CD4-positive, alpha-beta T cell (primary cell): ENCODE measurements around the gene CHCHD4. TPM values are rescaled to one million over a fixed set of nuclear protein-coding genes. Genes with fewer than 3 reads are reported as not detected.

Experiments used
- ATAC-seq: fragments of 200-7000 bp; cut with Tn5 transposase; one replicate; pipeline ENCODE4 v1.10.0; 2022; ENCODE audit warnings: mild to moderate bottlenecking; ENCODE audit not compliant: poor library complexity
- CTCF ChIA-PET: fragments of 350-600 bp; sonication (Branson Sonifier 250); formaldehyde crosslinking; loops from one replicate; lab custom pipeline; 2021; ENCODE audit warnings: antibody characterized with exemption, inconsistent platforms; lab: Charles Lee
- POLR2A ChIA-PET: fragments of 350-600 bp; sonication (Branson Sonifier 250); formaldehyde crosslinking; loops from one replicate; lab custom pipeline; 2021; ENCODE audit warnings: antibody characterized with exemption, inconsistent platforms; lab: Charles Lee
- DNase-seq, 14 experiments: peaks; one replicate each; pipeline ENCODE4 v3.0.0-alpha.2; 2013 to 2020; ENCODE audit warnings: mixed read lengths in 2 of 14
- H3K27ac ChIP-seq, 2 donors: one replicate each; pipeline versions ENCODE4 v1.5.1 to v1.7.0; 2013; ENCODE audit warnings: low read length in 2 of 2, low read depth in 1 of 2, mild to moderate bottlenecking in 1 of 2
- H3K27me3 ChIP-seq, 2 experiments: 1 replicate in 1 of 2; 2 replicates in 1 of 2; pipeline versions ENCODE4 v1.6.1 to v1.7.0; 2013; ENCODE audit warnings: low read length in 2 of 2, control low read depth in 1 of 2, mild to moderate bottlenecking in 1 of 2, moderate library complexity in 1 of 2; ENCODE audit not compliant: insufficient read depth in 2 of 2, control insufficient read depth in 1 of 2
- H3K36me3 ChIP-seq: one replicate; pipeline ENCODE4 v1.6.1; 2013; ENCODE audit warnings: low read length, control low read depth; ENCODE audit not compliant: insufficient read depth
- H3K4me1 ChIP-seq: one replicate; pipeline ENCODE4 v1.6.1; 2013; ENCODE audit warnings: low read length, control low read depth; ENCODE audit not compliant: insufficient read depth
- H3K4me3 ChIP-seq: one replicate; pipeline ENCODE4 v1.5.1; 2013; ENCODE audit warnings: mild to moderate bottlenecking, low read length, moderate library complexity
- H3K9me3 ChIP-seq, 2 experiments: 1 replicate in 1 of 2; 2 replicates in 1 of 2; pipeline versions ENCODE4 v1.6.1 to v1.7.0; 2013; ENCODE audit warnings: low read length in 2 of 2, mild to moderate bottlenecking in 2 of 2, control low read depth in 1 of 2, moderate library complexity in 1 of 2; ENCODE audit not compliant: control insufficient read depth in 1 of 2, insufficient read depth in 1 of 2
- H3K27ac Mint-ChIP-seq: one replicate; pipeline ENCODE4 v1.8.0; 2020; ENCODE audit warnings: mixed read lengths
- H3K27me3 Mint-ChIP-seq: one replicate; pipeline ENCODE4 v1.8.0; 2021; ENCODE audit warnings: mixed read lengths
- H3K36me3 Mint-ChIP-seq: one replicate; pipeline ENCODE4 v1.8.0; 2021; ENCODE audit warnings: low read depth, mixed read lengths
- H3K4me1 Mint-ChIP-seq: one replicate; pipeline ENCODE4 v1.8.0; 2021; ENCODE audit warnings: low read depth, mixed read lengths
- H3K4me3 Mint-ChIP-seq: one replicate; pipeline ENCODE4 v1.8.0; 2020; ENCODE audit warnings: mild to moderate bottlenecking, mixed read lengths
- H3K9me3 Mint-ChIP-seq: one replicate; pipeline ENCODE4 v1.8.0; 2020; ENCODE audit warnings: mixed read lengths
- intact Hi-C, 2 experiments: fragments of 100-400 bp; cut with DNase I in 1 of 2; cut with micrococcal nuclease in 1 of 2; formaldehyde crosslinking; loops; one replicate each; pipeline versions ENCODE4 v1.15.1 to v1.9.0; 2023 to 2025; cut with DNase I, micrococcal nuclease
- total RNA-seq, 174 experiments: library from RNA in 2 of 174; stranded (reverse) in 2 of 174; gene quantifications; one replicate each; pipeline ENCODE4 v1.2.3 and lab custom pipeline; 2021 to 2026
- TF ChIP-seq, protein P1 (sequence below): fragments of 200-600 bp; IDR thresholded peaks from one replicate; pipeline ENCODE4 v1.8.0; 2022; ENCODE audit warnings: antibody characterized with exemption, mild to moderate bottlenecking

Gene CHCHD4
- total RNA-seq, 2 experiments from 2014 or later: 0.50 to 1.1 TPM

- H3K27ac ChIP-seq: no peak overlapping the region
- ChIA-PET POLR2A (no interaction called here), CTCF (interaction anchor here (1.3 kb wide), 1 partner anchor 201 kb away, joined by 3 read pairs; no protein-coding TSS in a partner anchor)
- no peaks in the 10 kb centered on the region for H3K27me3 ChIP-seq
- TF ChIP-seq, protein P1, sequence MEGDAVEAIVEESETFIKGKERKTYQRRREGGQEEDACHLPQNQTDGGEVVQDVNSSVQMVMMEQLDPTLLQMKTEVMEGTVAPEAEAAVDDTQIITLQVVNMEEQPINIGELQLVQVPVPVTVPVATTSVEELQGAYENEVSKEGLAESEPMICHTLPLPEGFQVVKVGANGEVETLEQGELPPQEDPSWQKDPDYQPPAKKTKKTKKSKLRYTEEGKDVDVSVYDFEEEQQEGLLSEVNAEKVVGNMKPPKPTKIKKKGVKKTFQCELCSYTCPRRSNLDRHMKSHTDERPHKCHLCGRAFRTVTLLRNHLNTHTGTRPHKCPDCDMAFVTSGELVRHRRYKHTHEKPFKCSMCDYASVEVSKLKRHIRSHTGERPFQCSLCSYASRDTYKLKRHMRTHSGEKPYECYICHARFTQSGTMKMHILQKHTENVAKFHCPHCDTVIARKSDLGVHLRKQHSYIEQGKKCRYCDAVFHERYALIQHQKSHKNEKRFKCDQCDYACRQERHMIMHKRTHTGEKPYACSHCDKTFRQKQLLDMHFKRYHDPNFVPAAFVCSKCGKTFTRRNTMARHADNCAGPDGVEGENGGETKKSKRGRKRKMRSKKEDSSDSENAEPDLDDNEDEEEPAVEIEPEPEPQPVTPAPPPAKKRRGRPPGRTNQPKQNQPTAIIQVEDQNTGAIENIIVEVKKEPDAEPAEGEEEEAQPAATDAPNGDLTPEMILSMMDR: no peak
- intact Hi-C loops: no loop called here
- no peak overlapping the region for H3K4me3 ChIP-seq
- peaks cover 41% of the 10 kb centered on the region for H3K27me3 Mint-ChIP-seq
- no peaks in the 10 kb centered on the region for H3K36me3 ChIP-seq
- DNase-seq (no peak), ATAC-seq (no peak)
- H3K27ac Mint-ChIP-seq: no peak overlapping the region
- peaks cover 3% of the 10 kb centered on the region for H3K9me3 Mint-ChIP-seq
- H3K4me1 Mint-ChIP-seq: no peaks in the 10 kb centered on the region
- no peak overlapping the region for H3K4me3 Mint-ChIP-seq
- H3K4me1 ChIP-seq: no peaks in the 10 kb centered on the region
- no peaks in the 10 kb centered on the region for H3K9me3 ChIP-seq
- H3K36me3 Mint-ChIP-seq: no peaks in the 10 kb centered on the region
Observed at GRCh38 chr3:14097616-14098391, 26.9 kb downstream of the CHCHD4 start.

GRCh38 chr3:14096742-14097141 lies 27.9 kb downstream of the CHCHD4 start:
- DNase-seq (no peak), ATAC-seq (no peak)
- intact Hi-C loops: no loop called here
- H3K36me3 Mint-ChIP-seq: no peaks in the 10 kb centered on the region
- CTCF ChIA-PET: interaction anchor here (1.3 kb wide), 1 partner anchor 200 kb away, joined by 3 read pairs; no protein-coding TSS in a partner anchor
- POLR2A ChIA-PET: no interaction called here
- Histone ChIP-seq H3K27ac (no peak overlapping the region), H3K4me1 (no peaks in the 10 kb centered on the region), H3K36me3 (no peaks in the 10 kb centered on the region), H3K9me3 (no peaks in the 10 kb centered on the region), H3K27me3 (no peaks in the 10 kb centered on the region), H3K4me3 (no peak overlapping the region)
- H3K27me3 Mint-ChIP-seq: peaks cover 41% of the 10 kb centered on the region
- H3K4me3 Mint-ChIP-seq: no peak overlapping the region
- peaks cover 3% of the 10 kb centered on the region for H3K9me3 Mint-ChIP-seq
- TF ChIP-seq, protein P1: no peak
- no peak overlapping the region for H3K27ac Mint-ChIP-seq
- no peaks in the 10 kb centered on the region for H3K4me1 Mint-ChIP-seq

DNA sequence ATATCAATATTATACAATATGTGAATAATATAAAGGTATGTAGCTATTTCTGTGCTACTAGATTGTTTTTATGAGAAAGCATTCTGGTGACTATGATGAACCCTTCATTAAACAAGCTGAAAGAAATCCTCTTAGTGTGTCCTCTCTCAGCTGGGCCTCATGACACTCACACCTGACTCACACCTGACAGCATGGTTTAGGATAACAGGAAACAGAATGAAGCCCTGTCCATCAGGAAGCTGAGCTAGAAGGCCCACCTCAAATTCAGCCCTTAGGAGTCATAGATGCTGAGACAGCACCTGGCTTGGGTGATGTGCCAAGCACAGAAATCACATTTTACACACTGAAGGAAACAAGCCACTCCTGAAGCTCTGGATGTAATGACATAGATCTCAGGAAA lies 30.8 kb downstream of the CHCHD4 start:
- H3K4me3 ChIP-seq: no peak overlapping the region
- peaks cover 51% of the 10 kb centered on the region for H3K27me3 Mint-ChIP-seq
- peaks cover 0 to 4% of the 10 kb centered on the region in 2 experiments for H3K27me3 ChIP-seq
- no peaks in the 10 kb centered on the region for H3K36me3 ChIP-seq
- TF ChIP-seq, protein P1: no peak
- peaks cover 3% of the 10 kb centered on the region for H3K9me3 Mint-ChIP-seq
- DNase-seq: no peak
- no peak overlapping the region for H3K27ac Mint-ChIP-seq
- ChIA-PET POLR2A (no interaction called here), CTCF (no interaction called here)
- H3K9me3 ChIP-seq: no peaks in the 10 kb centered on the region
- H3K4me1 Mint-ChIP-seq: no peaks in the 10 kb centered on the region
- ATAC-seq: no peak
- no peak overlapping the region for H3K4me3 Mint-ChIP-seq
- intact Hi-C loops: no loop called here
- H3K36me3 Mint-ChIP-seq: no peaks in the 10 kb centered on the region
- no peak overlapping the region for H3K27ac ChIP-seq
- no peaks in the 10 kb centered on the region for H3K4me1 ChIP-seq
